Body of pancreas (tissue), 4 donors: ENCODE results near the gene NELFA.

Source experiments
- POLR2A ChIP-seq, 3 donors: fragments of 450-650 bp; IDR thresholded peaks; one replicate each; pipeline ENCODE4 v1.6.1; 2016; ENCODE audit warnings: antibody characterized with exemption in 3 of 3, mild to moderate bottlenecking in 2 of 3
- TF ChIP-seq, protein P1 (sequence below), 7 experiments: fragments of 450-650 bp in 4 of 7; fragments of 200-600 bp in 3 of 7; sonication (generic) in 3 of 7; IDR thresholded peaks; one replicate each; pipeline ENCODE4 v1.5.1; 2016 to 2019; ENCODE audit warnings: antibody characterized with exemption in 7 of 7

GRCh38 chr4:1986578-1987210 is 22.1 kb downstream of the NELFA start:
- TF ChIP-seq, protein P1, sequence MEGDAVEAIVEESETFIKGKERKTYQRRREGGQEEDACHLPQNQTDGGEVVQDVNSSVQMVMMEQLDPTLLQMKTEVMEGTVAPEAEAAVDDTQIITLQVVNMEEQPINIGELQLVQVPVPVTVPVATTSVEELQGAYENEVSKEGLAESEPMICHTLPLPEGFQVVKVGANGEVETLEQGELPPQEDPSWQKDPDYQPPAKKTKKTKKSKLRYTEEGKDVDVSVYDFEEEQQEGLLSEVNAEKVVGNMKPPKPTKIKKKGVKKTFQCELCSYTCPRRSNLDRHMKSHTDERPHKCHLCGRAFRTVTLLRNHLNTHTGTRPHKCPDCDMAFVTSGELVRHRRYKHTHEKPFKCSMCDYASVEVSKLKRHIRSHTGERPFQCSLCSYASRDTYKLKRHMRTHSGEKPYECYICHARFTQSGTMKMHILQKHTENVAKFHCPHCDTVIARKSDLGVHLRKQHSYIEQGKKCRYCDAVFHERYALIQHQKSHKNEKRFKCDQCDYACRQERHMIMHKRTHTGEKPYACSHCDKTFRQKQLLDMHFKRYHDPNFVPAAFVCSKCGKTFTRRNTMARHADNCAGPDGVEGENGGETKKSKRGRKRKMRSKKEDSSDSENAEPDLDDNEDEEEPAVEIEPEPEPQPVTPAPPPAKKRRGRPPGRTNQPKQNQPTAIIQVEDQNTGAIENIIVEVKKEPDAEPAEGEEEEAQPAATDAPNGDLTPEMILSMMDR (IDR thresholded peaks at IDR 0.05): no peak
- no peak for TF ChIP-seq POLR2A (IDR thresholded peaks at IDR 0.05)
